Activated naive CD4-positive, alpha-beta T cell treated with anti-CD3 and anti-CD28 coated beads, Interleukin-2, amount 50 U/mL, for 24 hours (primary cell): ENCODE data around the gene NPC1.
A peak's percentile ranks its signal among the peaks of the same experiment; 100 is the strongest.

ENCODE experiments used
- H3K27ac Mint-ChIP-seq: one replicate; pipeline ENCODE4 v1.8.0; 2021; ENCODE audit warnings: mild to moderate bottlenecking, mixed read lengths
- H3K27me3 Mint-ChIP-seq: one replicate; pipeline ENCODE4 v1.8.0; 2021; ENCODE audit warnings: mixed read lengths
- H3K36me3 Mint-ChIP-seq: one replicate; pipeline ENCODE4 v1.8.0; 2021; ENCODE audit warnings: mixed read lengths
- H3K4me1 Mint-ChIP-seq: one replicate; pipeline ENCODE4 v1.8.0; 2021; ENCODE audit warnings: mixed read lengths
- H3K4me3 Mint-ChIP-seq: one replicate; pipeline ENCODE4 v1.8.0; 2021; ENCODE audit warnings: mild to moderate bottlenecking, mixed read lengths
- H3K9me3 Mint-ChIP-seq: one replicate; pipeline ENCODE4 v1.8.0; 2021; ENCODE audit warnings: mixed read lengths

Gene NPC1

DNA sequence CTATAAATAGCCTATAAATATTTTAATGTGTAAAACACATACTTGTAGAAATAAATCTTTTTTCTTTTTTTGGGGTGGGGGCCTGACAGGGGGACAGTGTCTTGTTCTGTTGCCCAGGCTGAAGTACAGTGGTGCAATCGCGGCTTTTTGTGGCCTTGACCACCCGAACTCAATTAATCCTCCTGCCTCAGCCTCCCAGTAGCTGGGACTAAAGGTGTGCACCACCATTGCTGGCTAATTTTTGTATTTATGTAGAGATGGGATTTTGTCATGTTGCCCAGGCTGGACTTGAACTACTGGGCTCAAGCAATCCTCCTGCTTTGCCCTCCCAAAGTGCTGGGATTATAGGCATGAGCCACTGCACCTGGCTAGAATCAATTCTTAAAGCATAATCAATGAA, 37.6 kb downstream of the NPC1 start:
- no peaks in the 10 kb centered on the region for H3K4me1 Mint-ChIP-seq
- H3K4me3 Mint-ChIP-seq, result no peak overlapping the region
- H3K36me3 Mint-ChIP-seq, result peaks cover 19% of the 10 kb centered on the region
- no peaks in the 10 kb centered on the region for H3K27me3 Mint-ChIP-seq
- no peaks in the 10 kb centered on the region for H3K9me3 Mint-ChIP-seq
- H3K27ac Mint-ChIP-seq, result no peak overlapping the region

DNA sequence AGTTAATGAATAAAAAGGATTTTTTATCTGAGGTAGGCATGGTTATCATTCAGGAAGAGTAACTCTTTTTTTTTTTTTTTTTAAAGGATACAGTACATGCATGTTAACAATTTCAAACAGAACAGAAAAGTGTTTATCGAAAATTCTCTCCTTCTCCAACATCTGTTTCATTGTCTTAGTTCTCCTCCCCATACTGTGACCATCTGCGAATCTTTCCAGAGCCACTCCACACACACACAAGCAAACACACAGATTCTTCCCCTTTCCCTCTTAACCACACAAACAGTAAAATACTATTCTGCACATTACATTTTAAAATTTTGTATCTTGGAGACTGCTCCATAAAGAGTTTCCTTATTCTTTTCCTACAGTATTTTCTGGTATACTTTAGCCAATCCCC, 38.0 kb downstream of the NPC1 start:
- peaks cover 19% of the 10 kb centered on the region for H3K36me3 Mint-ChIP-seq
- H3K27me3 Mint-ChIP-seq, result no peaks in the 10 kb centered on the region
- H3K4me3 Mint-ChIP-seq, result no peak overlapping the region
- no peaks in the 10 kb centered on the region for H3K4me1 Mint-ChIP-seq
- no peaks in the 10 kb centered on the region for H3K9me3 Mint-ChIP-seq
- H3K27ac Mint-ChIP-seq, result no peak overlapping the region

DNA sequence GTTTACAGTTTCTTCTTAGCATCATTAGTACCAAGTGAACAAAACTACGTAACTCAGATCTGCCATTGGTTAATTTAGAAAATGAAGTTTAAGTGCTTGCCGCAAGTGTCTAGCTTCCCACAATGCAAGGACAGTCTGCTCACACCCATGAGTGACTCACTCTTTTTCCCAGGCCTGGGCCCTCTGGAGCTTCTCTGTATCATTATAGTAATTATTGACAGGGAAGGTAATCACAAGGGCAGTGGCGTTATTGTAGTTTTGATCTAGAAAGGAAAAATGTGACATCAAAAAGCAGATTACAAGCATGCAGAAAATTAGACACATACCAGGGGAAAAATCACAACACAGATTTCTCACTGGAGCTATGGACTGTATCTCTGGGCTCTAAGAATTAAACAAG, 38.5 kb downstream of the NPC1 start:
- H3K27me3 Mint-ChIP-seq, result no peaks in the 10 kb centered on the region
- no peak overlapping the region for H3K4me3 Mint-ChIP-seq
- H3K9me3 Mint-ChIP-seq, result no peaks in the 10 kb centered on the region
- H3K27ac Mint-ChIP-seq, result no peak overlapping the region
- H3K36me3 Mint-ChIP-seq, result peaks cover 19% of the 10 kb centered on the region
- H3K4me1 Mint-ChIP-seq, result no peaks in the 10 kb centered on the region

DNA sequence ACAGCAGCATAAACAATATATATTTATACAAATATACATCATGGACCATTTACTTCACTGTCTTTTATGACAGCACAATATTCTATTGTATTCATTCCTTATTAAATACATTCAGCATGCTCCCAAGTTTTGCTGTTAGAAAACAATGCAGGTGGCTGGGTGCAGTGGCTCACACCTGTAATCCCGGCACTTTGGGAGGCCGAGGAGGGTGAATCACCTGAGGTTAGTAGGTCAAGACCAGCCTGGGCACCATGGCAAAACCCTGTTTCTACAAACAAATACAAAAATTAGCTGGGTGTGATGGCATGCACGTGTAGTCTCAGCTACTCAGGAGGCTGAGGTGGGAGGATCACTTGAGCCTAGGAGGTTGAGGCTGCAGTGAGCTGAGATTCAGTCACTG, 39.0 kb downstream of the NPC1 start:
- Mint-ChIP-seq H3K4me3 (no peak overlapping the region), H3K9me3 (no peaks in the 10 kb centered on the region), H3K27me3 (no peaks in the 10 kb centered on the region), H3K4me1 (peaks cover 4% of the 10 kb centered on the region), H3K36me3 (peaks cover 21% of the 10 kb centered on the region), H3K27ac (no peak overlapping the region)

DNA sequence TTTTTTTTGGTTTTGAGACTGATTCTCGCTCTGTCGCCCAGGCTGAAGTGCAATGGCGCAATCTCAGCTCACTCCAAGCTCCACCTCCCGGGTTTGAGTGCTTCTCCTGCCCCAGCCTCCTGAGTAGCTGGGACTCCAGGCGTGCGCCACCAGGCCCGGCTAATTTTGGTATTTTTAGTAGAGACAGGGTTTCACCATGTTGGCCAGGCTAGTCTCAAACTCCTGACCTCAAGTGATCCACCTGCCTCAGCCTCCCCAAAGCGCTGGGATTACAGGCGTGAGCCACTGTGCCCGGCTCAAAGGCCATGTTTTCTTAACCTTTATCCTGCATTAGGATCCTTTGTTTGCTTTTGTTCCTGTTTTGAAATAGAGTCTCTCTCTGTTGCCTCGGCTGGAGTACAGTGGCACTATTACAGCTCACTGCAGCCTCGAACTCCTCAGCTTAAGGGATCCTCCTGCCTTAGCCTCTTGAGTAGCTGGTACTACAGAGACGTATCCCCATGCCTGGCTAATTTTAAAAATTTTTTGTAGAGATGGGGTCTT, 41.0 kb downstream of the NPC1 start:
- Mint-ChIP-seq H3K27ac (no peak overlapping the region), H3K27me3 (no peaks in the 10 kb centered on the region), H3K4me1 (peaks cover 24% of the 10 kb centered on the region), H3K36me3 (peaks cover 12% of the 10 kb centered on the region), H3K4me3 (no peak overlapping the region), H3K9me3 (no peaks in the 10 kb centered on the region)

DNA sequence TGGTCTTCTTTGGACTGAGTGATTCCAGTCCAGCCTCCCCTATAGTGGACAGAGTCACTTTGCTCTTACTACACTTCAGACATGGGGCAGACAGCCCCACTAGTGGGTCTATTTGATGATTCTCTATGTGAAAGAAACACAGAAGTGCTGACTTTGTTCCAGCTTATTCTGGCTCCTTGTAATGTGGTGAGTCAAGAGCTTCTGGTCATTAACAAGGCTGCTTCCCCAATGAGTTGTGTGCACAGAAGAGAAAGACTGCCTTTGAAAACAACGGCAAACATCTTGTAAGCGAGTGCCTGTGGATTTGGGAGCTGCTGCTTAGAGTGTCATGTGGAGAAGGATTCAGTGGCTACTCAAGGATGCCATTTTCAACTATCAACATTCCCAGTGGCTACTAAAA, 43.8 kb downstream of the NPC1 start:
- Mint-ChIP-seq H3K27ac (peak overlapping the region; percentile 35), H3K4me1 (peaks cover 40% of the 10 kb centered on the region), H3K9me3 (no peaks in the 10 kb centered on the region), H3K27me3 (no peaks in the 10 kb centered on the region), H3K36me3 (peaks cover 18% of the 10 kb centered on the region), H3K4me3 (no peak overlapping the region)

DNA sequence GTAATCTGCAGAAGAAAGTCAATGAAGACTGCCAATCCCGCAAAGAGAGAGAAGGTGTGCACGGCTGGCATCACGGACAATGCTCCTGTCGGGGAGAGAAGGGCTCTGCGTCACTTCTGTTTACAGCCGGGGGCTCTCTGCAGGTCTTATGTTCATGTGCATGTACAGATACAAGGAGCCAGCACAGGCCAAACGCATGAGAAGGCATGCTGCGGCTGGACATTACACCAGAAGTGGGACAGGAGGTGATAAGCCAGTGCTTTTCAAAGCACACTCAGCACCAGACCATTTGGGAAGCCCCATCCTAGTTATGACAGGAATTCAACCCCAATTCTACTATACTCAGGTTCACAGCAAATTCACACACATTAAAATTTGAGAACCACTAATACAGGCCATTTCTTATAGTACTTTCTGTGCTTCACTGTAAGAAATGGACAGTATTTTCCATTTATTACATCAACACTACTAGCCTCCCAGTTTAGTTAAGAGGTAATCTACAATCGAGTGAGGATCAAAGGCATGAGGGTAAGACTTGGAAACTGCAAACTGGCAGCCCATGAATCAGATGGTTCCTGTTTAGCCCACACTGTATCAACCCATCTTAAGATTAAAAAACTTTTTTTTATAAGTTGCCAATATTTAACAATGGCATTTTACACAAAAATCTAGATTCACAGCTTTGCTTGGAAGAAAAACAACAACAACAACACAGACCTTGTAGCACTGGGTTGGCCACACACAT, 44.8 kb downstream of the NPC1 start:
- Mint-ChIP-seq H3K36me3 (peaks cover 18% of the 10 kb centered on the region), H3K27me3 (no peaks in the 10 kb centered on the region), H3K4me1 (peaks cover 40% of the 10 kb centered on the region), H3K27ac (peak overlapping the region; percentile 79), H3K4me3 (peak overlapping the region; percentile 54), H3K9me3 (no peaks in the 10 kb centered on the region)

DNA sequence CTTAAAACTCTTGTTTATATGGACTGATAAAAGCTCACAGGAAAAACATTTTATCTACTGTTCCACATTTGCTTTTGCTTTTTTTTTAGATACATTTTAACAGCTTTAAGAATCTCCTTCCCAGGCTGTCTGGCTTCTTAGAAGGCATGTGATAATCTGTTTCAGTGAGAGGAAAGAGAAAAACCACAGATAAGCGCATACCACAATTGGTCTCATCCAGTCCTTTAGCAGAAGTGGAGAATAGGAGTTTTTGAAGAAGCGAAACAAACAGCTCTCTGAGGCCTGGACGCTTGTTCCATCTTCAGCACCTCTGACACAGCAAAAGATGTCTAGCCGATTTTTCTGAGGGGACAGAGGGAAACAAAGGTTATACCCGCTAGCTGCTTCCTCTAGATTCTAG, 45.4 kb downstream of the NPC1 start:
- Mint-ChIP-seq H3K9me3 (no peaks in the 10 kb centered on the region), H3K4me3 (peak overlapping the region; percentile 37), H3K36me3 (peaks cover 19% of the 10 kb centered on the region), H3K27me3 (no peaks in the 10 kb centered on the region), H3K4me1 (peaks cover 40% of the 10 kb centered on the region), H3K27ac (peak overlapping the region; percentile 79)

DNA sequence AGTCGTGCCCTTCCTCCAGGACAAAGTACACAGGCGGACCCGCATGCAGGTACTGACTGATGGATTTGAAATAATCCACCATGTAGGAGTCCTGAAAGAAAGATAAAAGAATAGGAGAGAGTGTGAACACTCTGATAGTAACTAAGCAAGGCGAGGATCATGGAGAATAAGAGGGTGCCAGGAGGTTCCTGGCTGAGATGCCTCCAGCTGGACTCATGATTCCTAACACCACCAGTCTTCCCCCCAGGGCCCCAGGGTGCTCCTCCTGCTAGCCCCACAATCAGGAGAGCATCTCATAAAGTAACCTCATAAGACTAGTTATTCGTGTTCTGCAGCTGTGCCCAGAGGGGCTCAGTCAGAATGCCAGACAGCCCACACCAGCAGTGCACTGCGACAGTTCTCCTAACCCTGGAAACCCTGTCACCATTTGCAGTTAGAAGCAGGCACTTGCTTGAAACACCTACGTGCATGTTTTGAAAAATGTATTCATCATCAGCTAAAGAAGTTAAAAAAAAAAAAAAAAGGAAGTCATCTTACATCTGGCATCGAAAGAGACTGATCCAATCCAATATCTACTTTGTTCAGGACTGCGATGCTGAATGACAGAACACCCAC, 46.3 kb downstream of the NPC1 start:
- Mint-ChIP-seq H3K4me1 (peaks cover 40% of the 10 kb centered on the region), H3K27me3 (no peaks in the 10 kb centered on the region), H3K36me3 (peaks cover 21% of the 10 kb centered on the region), H3K27ac (peak overlapping the region; percentile 46), H3K4me3 (peak overlapping the region; percentile 68), H3K9me3 (no peaks in the 10 kb centered on the region)

DNA sequence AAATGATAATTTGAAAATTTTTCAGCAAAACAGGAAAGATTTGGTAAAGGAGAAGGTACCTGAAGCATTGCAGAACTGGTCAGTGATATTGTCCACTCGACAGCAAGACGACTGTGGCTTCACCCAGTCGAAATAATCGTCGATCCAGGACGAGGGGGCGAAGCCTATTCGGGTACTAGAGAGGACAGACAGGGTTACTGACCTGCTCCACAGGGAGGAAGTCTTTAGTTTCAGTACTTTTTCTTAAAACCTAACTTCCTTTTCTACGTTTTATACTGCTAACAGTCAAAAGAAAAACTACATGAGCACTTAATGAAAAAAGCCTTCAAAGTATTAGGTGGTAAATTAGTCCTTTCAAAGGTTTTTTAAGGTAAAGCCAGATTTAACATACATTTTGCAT, 47.0 kb downstream of the NPC1 start:
- Mint-ChIP-seq H3K27ac (no peak overlapping the region), H3K9me3 (no peaks in the 10 kb centered on the region), H3K4me1 (peaks cover 40% of the 10 kb centered on the region), H3K4me3 (peak overlapping the region; percentile 36), H3K27me3 (no peaks in the 10 kb centered on the region), H3K36me3 (peaks cover 15% of the 10 kb centered on the region)

DNA sequence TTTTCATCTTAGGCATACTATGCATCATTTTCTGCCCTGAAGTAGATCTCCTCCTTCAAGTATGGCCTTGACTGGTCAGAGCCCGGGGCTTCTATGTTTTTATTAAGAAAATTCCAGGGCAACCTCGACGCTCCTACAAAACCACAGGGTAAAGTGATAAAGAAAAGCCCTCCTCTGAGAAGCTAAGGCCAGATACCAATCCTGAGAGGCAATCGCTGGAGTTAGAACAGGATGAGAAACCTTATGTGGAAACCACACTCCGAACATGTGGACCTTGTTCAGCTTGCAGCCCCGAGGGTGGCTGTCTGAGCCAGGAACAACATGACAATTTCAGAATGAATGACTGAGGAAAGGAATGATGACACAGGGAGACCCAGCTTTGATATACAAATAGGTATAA, 47.4 kb downstream of the NPC1 start:
- Mint-ChIP-seq H3K27ac (no peak overlapping the region), H3K36me3 (peaks cover 12% of the 10 kb centered on the region), H3K4me3 (peak overlapping the region; percentile 36), H3K27me3 (no peaks in the 10 kb centered on the region), H3K9me3 (no peaks in the 10 kb centered on the region), H3K4me1 (peaks cover 40% of the 10 kb centered on the region)

DNA sequence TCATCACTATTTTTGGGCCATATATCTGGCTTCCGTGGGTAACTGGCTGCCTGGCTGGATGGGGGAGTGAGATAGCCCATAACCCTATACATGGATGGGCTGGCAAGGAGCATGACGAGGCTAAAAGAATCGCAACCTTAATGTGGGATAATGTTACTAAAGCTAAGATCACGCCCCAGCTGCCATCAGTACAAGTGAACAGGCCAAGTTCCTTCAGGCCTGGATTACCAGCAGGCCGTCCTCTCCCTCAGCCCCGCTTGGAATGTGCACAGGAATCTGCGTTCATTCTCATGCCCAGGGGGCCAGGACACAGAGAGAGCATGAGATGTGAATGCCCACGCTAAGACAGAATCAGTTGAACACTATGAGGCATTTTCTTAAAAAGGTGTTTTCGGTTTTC, 48.3 kb downstream of the NPC1 start:
- H3K9me3 Mint-ChIP-seq, result no peaks in the 10 kb centered on the region
- H3K4me1 Mint-ChIP-seq, result peaks cover 40% of the 10 kb centered on the region
- no peak overlapping the region for H3K4me3 Mint-ChIP-seq
- H3K36me3 Mint-ChIP-seq, result peaks cover 12% of the 10 kb centered on the region
- no peak overlapping the region for H3K27ac Mint-ChIP-seq
- no peaks in the 10 kb centered on the region for H3K27me3 Mint-ChIP-seq

DNA sequence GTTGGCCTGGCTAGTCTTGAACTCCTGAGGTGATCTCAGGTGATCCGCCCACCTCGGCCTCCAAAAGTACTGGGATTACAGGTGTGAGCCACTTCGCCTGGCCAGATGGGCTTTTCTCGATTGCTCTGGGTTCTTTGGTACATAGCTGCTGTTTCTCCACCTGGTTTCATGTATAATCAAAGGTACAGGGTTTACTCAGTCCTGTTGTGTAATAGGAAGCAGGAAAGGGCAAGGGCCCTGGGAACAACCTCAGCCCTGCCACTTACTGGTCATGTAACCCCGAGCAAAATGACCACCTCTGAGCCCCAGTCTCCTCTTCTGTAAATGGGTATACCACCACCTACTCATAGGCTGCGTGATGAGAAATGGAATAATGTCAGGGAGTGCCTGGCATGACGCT, 49.0 kb downstream of the NPC1 start:
- H3K4me1 Mint-ChIP-seq, result peaks cover 35% of the 10 kb centered on the region
- H3K27ac Mint-ChIP-seq, result no peak overlapping the region
- H3K27me3 Mint-ChIP-seq, result no peaks in the 10 kb centered on the region
- H3K9me3 Mint-ChIP-seq, result no peaks in the 10 kb centered on the region
- H3K4me3 Mint-ChIP-seq, result no peak overlapping the region
- peaks cover 9% of the 10 kb centered on the region for H3K36me3 Mint-ChIP-seq

DNA sequence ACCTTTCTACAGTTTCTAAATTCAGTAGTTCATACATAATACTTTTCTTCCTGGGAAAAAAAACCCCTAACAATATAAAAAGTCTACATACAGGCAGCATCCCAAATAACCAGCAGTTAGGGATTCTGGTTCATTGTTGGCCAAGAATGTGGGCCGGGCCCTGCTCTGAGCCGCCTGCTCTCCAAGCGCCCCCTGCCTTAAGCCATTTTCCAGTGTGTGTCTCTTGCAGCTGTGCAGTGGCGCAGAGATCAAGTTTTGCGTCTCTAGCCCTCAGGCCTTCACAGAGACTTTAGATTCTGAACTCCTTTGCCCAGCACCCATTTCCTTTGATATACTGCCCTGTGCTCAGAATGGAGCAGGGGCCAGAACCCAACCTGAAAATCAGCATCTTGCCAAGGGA, 50.1 kb downstream of the NPC1 start:
- Mint-ChIP-seq H3K27me3 (no peaks in the 10 kb centered on the region), H3K4me3 (no peak overlapping the region), H3K9me3 (no peaks in the 10 kb centered on the region), H3K27ac (no peak overlapping the region), H3K36me3 (peaks cover 11% of the 10 kb centered on the region), H3K4me1 (peaks cover 25% of the 10 kb centered on the region)

DNA sequence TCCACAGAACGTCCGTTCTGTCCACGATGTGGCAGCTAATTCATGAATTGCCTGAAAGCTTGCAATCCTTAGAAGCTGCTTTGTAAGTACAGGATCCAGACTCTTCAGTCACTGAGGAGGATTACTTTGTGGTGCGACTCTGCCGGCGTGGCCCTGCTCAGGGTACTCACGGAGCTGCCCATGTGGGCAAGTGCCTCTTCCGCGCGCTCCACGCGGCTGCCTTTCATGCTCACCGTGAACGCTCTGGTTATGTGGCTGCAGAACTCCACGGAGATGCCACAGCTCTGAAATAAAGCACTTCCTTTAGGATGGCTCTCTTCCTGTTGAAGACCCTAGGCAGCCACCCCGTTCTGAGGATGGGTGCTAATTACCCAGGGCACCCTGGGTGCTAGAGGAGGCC, 52.0 kb downstream of the NPC1 start:
- no peak overlapping the region for H3K4me3 Mint-ChIP-seq
- no peaks in the 10 kb centered on the region for H3K9me3 Mint-ChIP-seq
- peaks cover 5% of the 10 kb centered on the region for H3K4me1 Mint-ChIP-seq
- H3K27me3 Mint-ChIP-seq, result no peaks in the 10 kb centered on the region
- no peak overlapping the region for H3K27ac Mint-ChIP-seq
- H3K36me3 Mint-ChIP-seq, result peaks cover 14% of the 10 kb centered on the region

DNA sequence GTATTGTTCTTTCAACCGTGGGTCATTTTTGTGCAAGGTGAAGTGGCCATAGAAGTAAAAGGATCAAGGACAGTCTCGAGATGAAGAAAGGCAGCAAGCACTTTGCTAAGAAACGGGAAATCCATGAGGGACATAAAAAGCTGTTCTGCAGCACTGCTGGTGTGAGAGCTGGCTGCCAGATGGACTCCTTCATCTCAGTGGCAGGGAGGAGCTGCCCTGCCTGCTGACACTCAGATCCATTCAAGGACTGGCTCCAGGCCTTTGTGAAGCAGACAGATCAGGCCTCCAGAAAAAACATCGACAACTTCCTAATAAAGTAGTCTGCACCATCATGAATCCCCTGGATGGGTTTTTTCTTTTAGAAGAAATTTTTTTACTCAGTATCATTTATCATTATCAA, 53.5 kb downstream of the NPC1 start:
- Mint-ChIP-seq H3K4me3 (no peak overlapping the region), H3K27me3 (no peaks in the 10 kb centered on the region), H3K27ac (peak overlapping the region; percentile 23), H3K4me1 (no peaks in the 10 kb centered on the region), H3K36me3 (peaks cover 8% of the 10 kb centered on the region), H3K9me3 (no peaks in the 10 kb centered on the region)
